ENCODE results near the gene TNK2.
"Not testable (repeated sequence)": the region's sequence is repeated elsewhere in the genome, so short reads cannot be mapped to it uniquely, and the experiment has no call there.

The TNK2 gene

DNA sequence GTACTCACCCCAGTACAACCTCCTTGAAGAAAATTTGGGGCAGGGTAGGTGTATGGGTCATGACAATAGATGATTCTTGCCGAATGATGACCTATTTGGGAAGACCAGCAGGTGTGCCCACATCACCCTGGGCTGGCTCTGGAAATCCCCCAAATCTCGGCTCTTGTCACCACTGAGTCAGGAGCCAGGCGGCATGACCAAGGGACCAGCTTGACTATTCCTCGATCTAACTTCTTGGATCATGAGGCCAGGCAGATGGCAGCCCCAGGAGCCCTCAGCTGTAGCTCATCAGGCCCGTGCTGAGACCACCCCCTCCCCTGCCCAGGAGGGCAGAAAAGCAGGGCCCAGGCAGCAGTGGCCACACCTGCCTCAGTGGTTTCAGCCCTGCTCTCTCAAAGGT, 87.5 kb downstream of the TNK2 start:
- H3K36me3 Mint-ChIP-seq: peaks cover 2% of the 10 kb centered on the region
- H3K4me3 Mint-ChIP-seq: no peak overlapping the region
- H3K4me1 Mint-ChIP-seq: peaks cover 3% of the 10 kb centered on the region
- H3K27ac Mint-ChIP-seq: no peak overlapping the region
- DNase-seq (ENCODE audit: low spot score in 2 of 2) (no peak), ATAC-seq (ENCODE audit: low read depth) (no peak)
- no peaks in the 10 kb centered on the region for H3K9me3 Mint-ChIP-seq
- peaks cover 25% of the 10 kb centered on the region for H3K27me3 Mint-ChIP-seq

DNA sequence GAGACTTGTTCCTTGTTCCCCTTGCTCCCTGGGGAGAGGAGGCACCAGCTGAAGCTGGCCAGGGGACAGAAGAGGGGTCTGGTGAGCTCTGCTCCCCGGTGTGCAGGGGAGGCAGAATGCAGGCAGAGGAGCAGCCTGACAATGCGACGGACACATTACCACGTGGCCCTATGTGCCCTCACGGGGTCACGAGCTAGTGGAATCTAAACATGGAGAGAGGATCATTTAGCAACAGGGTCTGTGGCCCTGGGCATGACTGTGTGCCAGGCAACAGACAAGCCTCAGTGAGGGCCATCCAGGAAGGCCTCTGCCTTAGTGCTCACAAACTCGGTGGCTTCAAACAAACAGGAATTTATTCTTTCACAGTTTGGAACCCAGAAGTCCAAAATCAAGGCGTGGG, 88.2 kb downstream of the TNK2 start:
- DNase-seq (ENCODE audit: low spot score in 2 of 2): no peak
- Mint-ChIP-seq H3K9me3 (no peaks in the 10 kb centered on the region), H3K27ac (no peak overlapping the region), H3K27me3 (peaks cover 23% of the 10 kb centered on the region), H3K4me1 (peaks cover 3% of the 10 kb centered on the region), H3K36me3 (peaks cover 2% of the 10 kb centered on the region), H3K4me3 (no peak overlapping the region)
- ATAC-seq (ENCODE audit: low read depth): no peak

DNA sequence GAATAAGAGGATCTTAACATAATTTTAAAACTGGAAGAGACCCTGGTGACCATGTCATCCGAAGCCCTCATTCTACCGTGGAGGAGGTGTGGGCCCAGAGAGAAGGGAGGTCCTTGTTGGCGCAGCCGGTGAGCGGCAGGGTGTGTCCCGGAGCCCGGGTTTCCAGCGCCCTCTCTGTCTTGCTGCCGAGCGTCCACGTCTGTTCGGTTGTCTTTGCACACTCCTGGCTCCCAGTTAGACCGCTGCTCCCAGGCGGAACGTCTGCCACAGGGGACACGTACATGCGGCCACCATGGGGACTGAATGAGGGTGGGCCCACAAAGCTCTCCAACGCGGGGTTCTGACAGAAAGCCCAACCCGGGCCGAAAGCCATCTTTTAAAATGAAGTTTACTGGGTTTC, 90.0 kb downstream of the TNK2 start:
- no peak for ATAC-seq (ENCODE audit: low read depth)
- Mint-ChIP-seq H3K9me3 (no peaks in the 10 kb centered on the region), H3K27me3 (peaks cover 18% of the 10 kb centered on the region), H3K4me3 (no peak overlapping the region), H3K4me1 (peaks cover 3% of the 10 kb centered on the region), H3K27ac (no peak overlapping the region), H3K36me3 (peaks cover 2% of the 10 kb centered on the region)
- no peak for DNase-seq (ENCODE audit: low spot score in 2 of 2)

DNA sequence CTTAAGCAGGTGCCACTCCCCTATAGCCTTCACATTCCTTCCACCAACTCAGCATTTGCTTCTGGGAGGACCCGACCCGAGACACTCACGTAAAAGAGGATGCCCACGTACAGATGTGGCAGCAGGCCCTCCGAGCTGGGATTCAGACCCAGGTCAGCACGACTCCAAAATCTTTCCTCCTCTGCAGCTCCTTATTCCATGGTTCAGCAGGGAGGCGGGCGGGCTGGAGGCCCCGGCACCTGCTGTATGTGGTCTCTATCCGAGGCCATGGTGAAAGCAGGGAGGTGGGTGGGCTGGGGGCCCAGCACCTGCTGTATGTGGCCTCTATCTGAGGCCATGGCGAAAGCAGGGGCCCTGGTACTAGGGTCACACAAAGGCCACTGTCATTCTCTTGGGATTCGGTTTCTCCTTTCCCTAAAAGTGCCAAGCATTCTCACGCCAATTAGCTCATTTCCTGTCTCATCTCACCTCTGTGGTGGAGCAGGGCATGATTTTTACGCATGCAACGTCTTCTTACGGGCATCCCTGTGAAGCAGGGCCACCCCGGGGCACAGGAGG, 90.7 kb downstream of the TNK2 start:
- Mint-ChIP-seq H3K4me3 (no peak overlapping the region), H3K27me3 (peaks cover 18% of the 10 kb centered on the region), H3K36me3 (peaks cover 2% of the 10 kb centered on the region), H3K4me1 (peaks cover 3% of the 10 kb centered on the region), H3K9me3 (no peaks in the 10 kb centered on the region), H3K27ac (no peak overlapping the region)
- ATAC-seq (ENCODE audit: low read depth) (no peak), DNase-seq (ENCODE audit: low spot score in 2 of 2) (no peak)

DNA sequence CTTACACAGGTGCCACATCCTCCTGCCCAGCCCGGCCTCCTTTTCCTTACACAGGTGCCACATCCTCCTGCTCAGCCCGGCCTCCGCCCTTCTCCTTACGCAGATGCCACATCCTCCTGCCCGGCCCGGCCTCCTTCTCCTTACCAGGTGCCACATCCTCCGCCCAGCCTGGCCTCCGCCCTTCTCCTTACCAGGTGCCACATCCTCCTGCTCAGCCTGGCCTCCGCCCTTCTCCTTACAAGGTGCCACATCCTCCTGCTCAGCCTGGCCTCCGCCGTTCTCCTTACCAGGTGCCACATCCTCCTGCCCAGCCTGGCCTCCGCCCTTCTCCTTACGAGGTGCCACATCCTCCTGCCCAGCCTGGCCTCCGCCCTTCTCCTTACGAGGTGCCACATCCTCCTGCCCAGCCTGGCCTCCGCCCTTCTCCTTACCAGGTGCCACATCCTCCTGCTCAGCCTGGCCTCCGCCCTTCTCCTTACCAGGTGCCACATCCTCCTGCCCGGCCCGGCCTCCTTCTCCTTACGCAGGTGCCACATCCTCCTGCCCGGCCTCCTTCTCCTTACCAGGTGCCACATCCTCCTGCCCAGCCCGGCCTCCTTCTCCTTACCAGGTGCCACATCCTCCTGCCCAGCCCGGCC, 92.0 kb downstream of the TNK2 start:
- not testable (repeated sequence) for H3K36me3 Mint-ChIP-seq; H3K4me3 Mint-ChIP-seq; H3K4me1 Mint-ChIP-seq; DNase-seq (ENCODE audit: low spot score in 2 of 2); H3K9me3 Mint-ChIP-seq; ATAC-seq (ENCODE audit: low read depth); H3K27ac Mint-ChIP-seq
- H3K27me3 Mint-ChIP-seq: peaks cover 22% of the 10 kb centered on the region

DNA sequence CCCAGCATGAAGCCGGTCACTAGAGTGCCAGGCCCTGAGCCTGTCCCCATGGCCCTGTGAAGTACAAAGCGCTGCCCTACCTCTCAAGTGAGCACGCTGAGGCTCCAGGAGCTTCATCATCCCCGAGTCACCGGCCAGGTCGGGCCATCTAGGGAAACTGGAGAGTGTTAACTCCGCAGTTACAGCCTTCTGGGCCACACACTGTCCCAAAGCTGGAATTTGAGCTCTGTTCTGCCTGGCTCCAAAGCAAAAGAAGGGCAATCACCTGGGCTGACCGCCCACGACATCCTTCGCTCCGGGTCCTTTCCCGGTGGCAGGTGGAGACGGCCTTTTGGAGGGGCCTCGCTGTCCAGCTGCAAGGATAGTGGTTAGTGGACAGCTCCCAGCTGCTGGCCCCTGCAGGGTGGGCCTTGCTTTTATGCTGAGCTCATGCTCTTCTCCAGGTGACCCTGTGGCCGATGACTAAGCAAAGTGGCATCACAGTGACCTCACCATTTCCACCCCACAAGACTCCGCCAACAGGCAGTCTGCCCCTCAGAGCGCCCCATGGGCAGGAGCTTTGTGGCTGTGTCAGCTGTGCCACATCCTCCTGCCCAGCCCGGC, 93.1 kb downstream of the TNK2 start:
- Mint-ChIP-seq H3K9me3 (no peaks in the 10 kb centered on the region), H3K27ac (no peak overlapping the region), H3K4me1 (peaks cover 6% of the 10 kb centered on the region), H3K4me3 (no peak overlapping the region), H3K27me3 (peaks cover 24% of the 10 kb centered on the region), H3K36me3 (peaks cover 2% of the 10 kb centered on the region)
- DNase-seq (ENCODE audit: low spot score in 2 of 2): no peak
- no peak for ATAC-seq (ENCODE audit: low read depth)

DNA sequence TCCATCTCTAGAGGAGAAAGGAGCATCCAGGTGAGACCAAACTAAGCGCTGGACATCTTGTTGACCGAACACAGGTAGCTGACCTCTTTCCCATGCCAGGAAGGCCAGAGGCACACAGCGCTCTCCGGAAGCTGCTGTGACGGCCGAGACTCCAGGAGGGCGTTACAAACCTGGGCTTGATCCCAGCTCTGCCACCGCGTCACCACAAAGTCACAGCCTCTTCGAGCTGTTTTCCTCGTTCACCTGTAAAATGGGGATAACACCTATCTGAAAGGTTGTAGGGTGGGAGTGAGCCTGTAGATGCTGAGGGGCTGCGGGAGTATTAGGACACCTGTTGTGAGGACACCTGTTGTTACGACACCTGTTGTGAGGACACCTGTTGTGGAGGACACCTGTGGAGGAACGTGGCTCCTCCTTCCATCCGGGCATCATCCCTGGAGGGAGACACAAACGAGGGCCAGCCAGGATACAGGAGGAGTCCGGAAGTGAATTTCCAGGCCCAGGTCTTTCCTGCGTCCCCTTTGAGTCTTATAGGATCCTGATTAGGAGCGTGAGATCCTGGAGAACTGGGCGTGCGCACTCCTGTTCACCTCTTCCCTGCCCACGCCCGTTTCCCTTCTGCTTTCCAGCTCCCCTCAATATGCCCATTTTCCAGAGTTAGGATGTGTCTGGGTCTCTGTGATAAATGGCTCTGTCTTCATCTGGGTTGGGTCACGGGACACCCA, 94.3 kb downstream of the TNK2 start:
- peaks cover 2% of the 10 kb centered on the region for H3K36me3 Mint-ChIP-seq
- no peak overlapping the region for H3K27ac Mint-ChIP-seq
- H3K4me3 Mint-ChIP-seq: no peak overlapping the region
- peaks cover 6% of the 10 kb centered on the region for H3K4me1 Mint-ChIP-seq
- ATAC-seq (ENCODE audit: low read depth) (no peak), DNase-seq (ENCODE audit: low spot score in 2 of 2) (no peak)
- H3K27me3 Mint-ChIP-seq: peaks cover 25% of the 10 kb centered on the region
- H3K9me3 Mint-ChIP-seq: no peaks in the 10 kb centered on the region
